ENCODE results near the gene JAKMIP1. TPM values are rescaled to one million over a fixed set of nuclear protein-coding genes. Genes with fewer than 3 reads are reported as not detected.

Gene JAKMIP1
- total RNA-seq, 1 experiment from 2014 or later = not detected

- ATAC-seq (no peak), DNase-seq (ENCODE audit: low read depth, low spot score) (no peak)
- BruUV-seq (replicated peaks) = no TSS peak
- H3K4me1 ChIP-seq (ENCODE audit: control insufficient read depth in 1 of 2, insufficient read depth in 2 of 2, low read length in 2 of 2) = no peaks in the 10 kb centered on the region
- H4K20me1 ChIP-seq (ENCODE audit: insufficient read depth) = no peaks in the 10 kb centered on the region
- intact Hi-C loops (cut with micrococcal nuclease) = no loop called here
- no peaks in the 10 kb centered on the region for H3K9me2 ChIP-seq (ENCODE audit: insufficient read depth)
- no peak overlapping the region for H3K4me3 ChIP-seq (replicated peaks in 1 of 2; ENCODE audit: low read depth in 1 of 2, low read length in 2 of 2)
- no peaks in the 10 kb centered on the region for H3K27me3 ChIP-seq (ENCODE audit: insufficient read depth, low read length)
- no peak overlapping the region for H3K27ac ChIP-seq (ENCODE audit: low read depth, low read length)
- ChIA-PET RAD21 (ENCODE audit: low non-redundant PET in 1 of 2, low total read pairs in 2 of 2, uncharacterized antibody in 2 of 2, unreplicated experiment in 2 of 2) (no interaction called here), POLR2A (no interaction called here), CTCF (no interaction called here)
- no peak overlapping the region for H3K4me2 ChIP-seq (ENCODE audit: low read length)
- no peaks in the 10 kb centered on the region for H3K9me3 ChIP-seq (ENCODE audit: control insufficient read depth in 1 of 2, insufficient read depth in 1 of 2, low read depth in 1 of 2, low read length in 2 of 2)
- H2AFZ ChIP-seq (ENCODE audit: low read depth, low read length, poor library complexity, severe bottlenecking) = no peak overlapping the region
- no peaks in the 10 kb centered on the region for H3K79me2 ChIP-seq (ENCODE audit: insufficient read depth, low read length)
- no peaks in the 10 kb centered on the region for H3K36me3 ChIP-seq (ENCODE audit: control insufficient read depth in 1 of 2, insufficient read depth in 2 of 2, low read length in 2 of 2)
- H3K9ac ChIP-seq (ENCODE audit: low read length) = no peak overlapping the region
- TF ChIP-seq ZNF274 (IDR thresholded peaks at IDR 0.05; ENCODE audit: low read depth, low read length) = no peak
- TF ChIP-seq CBX3 (IDR thresholded peaks at IDR 0.05; ENCODE audit: low read depth) = no peak
- no peak for TF ChIP-seq EZH2 (IDR thresholded peaks at IDR 0.05)
- no peak for TF ChIP-seq FOSL1 (IDR thresholded peaks at IDR 0.05; ENCODE audit: low read depth)
- no peak for TF ChIP-seq ZBTB33 (IDR thresholded peaks at IDR 0.05; ENCODE audit: extremely low read depth, insufficient replicate concordance, low read length)
- no peak for TF ChIP-seq RAD21 (IDR thresholded peaks at IDR 0.05; ENCODE audit: low read depth)
- TF ChIP-seq POLR2A (IDR thresholded peaks at IDR 0.05; ENCODE audit: borderline replicate concordance, extremely low read depth, insufficient read depth, insufficient read length) = no peak
- TF ChIP-seq, protein P1, sequence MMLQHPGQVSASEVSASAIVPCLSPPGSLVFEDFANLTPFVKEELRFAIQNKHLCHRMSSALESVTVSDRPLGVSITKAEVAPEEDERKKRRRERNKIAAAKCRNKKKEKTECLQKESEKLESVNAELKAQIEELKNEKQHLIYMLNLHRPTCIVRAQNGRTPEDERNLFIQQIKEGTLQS (IDR thresholded peaks at IDR 0.05) = no peak
- TF ChIP-seq SP1 (IDR thresholded peaks at IDR 0.05; ENCODE audit: low read depth) = no peak
- no peak for TF ChIP-seq SRF (IDR thresholded peaks at IDR 0.05; ENCODE audit: low read depth)
- no peak for TF ChIP-seq EGR1 (IDR thresholded peaks at IDR 0.05; ENCODE audit: low read depth)
- no peak for TF ChIP-seq EZH2phosphoT487 (IDR thresholded peaks at IDR 0.05; ENCODE audit: borderline replicate concordance)
- no peak for TF ChIP-seq SIN3A (IDR thresholded peaks at IDR 0.05; ENCODE audit: low read depth)
- TF ChIP-seq, protein P2, sequence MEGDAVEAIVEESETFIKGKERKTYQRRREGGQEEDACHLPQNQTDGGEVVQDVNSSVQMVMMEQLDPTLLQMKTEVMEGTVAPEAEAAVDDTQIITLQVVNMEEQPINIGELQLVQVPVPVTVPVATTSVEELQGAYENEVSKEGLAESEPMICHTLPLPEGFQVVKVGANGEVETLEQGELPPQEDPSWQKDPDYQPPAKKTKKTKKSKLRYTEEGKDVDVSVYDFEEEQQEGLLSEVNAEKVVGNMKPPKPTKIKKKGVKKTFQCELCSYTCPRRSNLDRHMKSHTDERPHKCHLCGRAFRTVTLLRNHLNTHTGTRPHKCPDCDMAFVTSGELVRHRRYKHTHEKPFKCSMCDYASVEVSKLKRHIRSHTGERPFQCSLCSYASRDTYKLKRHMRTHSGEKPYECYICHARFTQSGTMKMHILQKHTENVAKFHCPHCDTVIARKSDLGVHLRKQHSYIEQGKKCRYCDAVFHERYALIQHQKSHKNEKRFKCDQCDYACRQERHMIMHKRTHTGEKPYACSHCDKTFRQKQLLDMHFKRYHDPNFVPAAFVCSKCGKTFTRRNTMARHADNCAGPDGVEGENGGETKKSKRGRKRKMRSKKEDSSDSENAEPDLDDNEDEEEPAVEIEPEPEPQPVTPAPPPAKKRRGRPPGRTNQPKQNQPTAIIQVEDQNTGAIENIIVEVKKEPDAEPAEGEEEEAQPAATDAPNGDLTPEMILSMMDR (IDR thresholded peaks at IDR 0.05 in 2 of 3, conservative IDR thresholded peaks at IDR 0.05 in 1 of 3; ENCODE audit: borderline replicate concordance in 1 of 3, insufficient read depth in 1 of 3, low read depth in 2 of 3, low read length in 2 of 3) = no peak
- no peak for TF ChIP-seq ZFX (IDR thresholded peaks at IDR 0.05)
- TF ChIP-seq YY1 (IDR thresholded peaks at IDR 0.05; ENCODE audit: extremely low read depth, insufficient replicate concordance, low read depth, low read length) = no peak
These were observed 877 bp downstream of the JAKMIP1 start for GRCh38 chr4:6199422-6199921.
